Measurements from ENCODE around the gene DUOX1. TPM values are rescaled to one million over a fixed set of nuclear protein-coding genes. Genes with fewer than 3 reads are reported as not detected.
A peak's percentile ranks its signal among the peaks of the same experiment; 100 is the strongest.

DUOX1 gene
- polyA plus RNA-seq, 3 donors = 0.22 TPM; not detected in 2

DNA sequence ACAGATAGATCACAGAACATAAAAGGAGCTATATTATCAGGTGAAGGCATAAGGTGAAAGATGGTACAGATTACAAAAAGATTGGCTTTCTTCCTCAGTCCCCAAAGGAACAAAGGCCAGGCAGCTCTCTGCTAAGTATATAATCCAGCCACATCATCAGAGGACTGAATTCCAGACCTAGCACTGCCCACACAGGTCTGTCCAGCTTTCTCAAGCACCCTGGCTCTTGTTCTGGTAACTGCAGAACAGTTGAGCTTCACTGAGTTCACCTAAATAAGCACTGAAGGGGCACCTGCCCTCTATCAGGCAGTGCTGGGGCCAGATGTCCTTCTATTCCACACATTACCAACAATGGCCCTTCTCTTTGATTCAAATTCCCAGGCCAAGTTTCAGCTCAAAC, 6.4 kb upstream of the DUOX1 start:
- TF ChIP-seq, protein P1, sequence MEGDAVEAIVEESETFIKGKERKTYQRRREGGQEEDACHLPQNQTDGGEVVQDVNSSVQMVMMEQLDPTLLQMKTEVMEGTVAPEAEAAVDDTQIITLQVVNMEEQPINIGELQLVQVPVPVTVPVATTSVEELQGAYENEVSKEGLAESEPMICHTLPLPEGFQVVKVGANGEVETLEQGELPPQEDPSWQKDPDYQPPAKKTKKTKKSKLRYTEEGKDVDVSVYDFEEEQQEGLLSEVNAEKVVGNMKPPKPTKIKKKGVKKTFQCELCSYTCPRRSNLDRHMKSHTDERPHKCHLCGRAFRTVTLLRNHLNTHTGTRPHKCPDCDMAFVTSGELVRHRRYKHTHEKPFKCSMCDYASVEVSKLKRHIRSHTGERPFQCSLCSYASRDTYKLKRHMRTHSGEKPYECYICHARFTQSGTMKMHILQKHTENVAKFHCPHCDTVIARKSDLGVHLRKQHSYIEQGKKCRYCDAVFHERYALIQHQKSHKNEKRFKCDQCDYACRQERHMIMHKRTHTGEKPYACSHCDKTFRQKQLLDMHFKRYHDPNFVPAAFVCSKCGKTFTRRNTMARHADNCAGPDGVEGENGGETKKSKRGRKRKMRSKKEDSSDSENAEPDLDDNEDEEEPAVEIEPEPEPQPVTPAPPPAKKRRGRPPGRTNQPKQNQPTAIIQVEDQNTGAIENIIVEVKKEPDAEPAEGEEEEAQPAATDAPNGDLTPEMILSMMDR (IDR thresholded peaks at IDR 0.05) = no peak
- peaks cover 24 to 27% of the 10 kb centered on the region in 2 donors for H3K27me3 ChIP-seq (ENCODE audit: control insufficient read depth in 2 of 2, insufficient read depth in 2 of 2, low read length in 2 of 2)

DNA sequence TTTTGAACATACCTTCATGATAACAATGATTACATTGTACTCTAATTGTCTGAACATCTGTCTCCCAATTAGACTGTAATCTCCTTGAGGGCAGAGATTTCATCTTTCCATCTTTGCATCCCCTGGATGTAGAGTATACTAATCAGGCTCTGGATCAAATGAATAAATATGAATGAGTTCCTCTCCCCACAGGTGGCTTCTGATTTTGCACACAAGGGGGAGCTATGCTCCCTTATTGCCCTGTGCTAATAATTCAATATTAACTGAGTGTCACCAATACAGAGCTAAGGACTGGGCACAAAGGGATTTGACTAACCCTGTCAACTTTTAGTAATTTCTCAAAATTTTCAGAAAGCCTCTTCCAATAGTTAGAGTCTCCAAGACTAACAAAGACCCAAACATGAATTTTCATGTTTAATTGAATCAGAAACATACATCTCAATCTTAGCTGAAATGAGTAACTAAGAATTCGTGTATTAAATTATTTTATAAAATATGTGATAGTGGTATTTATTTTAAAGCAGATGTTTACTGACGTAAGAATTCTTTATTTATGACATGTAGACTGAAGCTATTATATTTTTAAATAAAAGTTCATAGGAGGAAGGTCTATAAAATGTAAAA, 3.1 kb upstream of the DUOX1 start:
- H3K27ac Mint-ChIP-seq = peak overlapping the region in 1 of 7 donors; percentile 0
- peak in 2 of 3 donors; percentile 20 to 36 for DNase-seq
- peaks cover 63 to 74% (median 64%) of the 10 kb centered on the region in 3 donors for H3K27me3 Mint-ChIP-seq (ENCODE audit: low read depth in 3 of 3)
- no peak overlapping the region for H3K4me3 ChIP-seq (replicated peaks in 1 of 3; ENCODE audit: low read depth in 2 of 3, low read length in 3 of 3)
- intact Hi-C loops (cut with micrococcal nuclease) = no loop called here
- H4K20me1 ChIP-seq (ENCODE audit: insufficient read depth, low read length) = no peaks in the 10 kb centered on the region
- H3K36me3 Mint-ChIP-seq = no peaks in the 10 kb centered on the region
- H3K27me3 ChIP-seq (ENCODE audit: control insufficient read depth in 2 of 2, insufficient read depth in 2 of 2, low read length in 2 of 2) = peaks cover 49 to 58% of the 10 kb centered on the region in 2 donors
- H3K9me3 ChIP-seq (replicated peaks in 1 of 2; ENCODE audit: control insufficient read depth in 1 of 2, insufficient read depth in 1 of 2, low read length in 2 of 2) = peaks cover 0 to 10% of the 10 kb centered on the region in 2 donors
- no peaks in the 10 kb centered on the region for H3K36me3 ChIP-seq (replicated peaks in 1 of 2; ENCODE audit: control insufficient read depth in 1 of 2, insufficient read depth in 2 of 2, low read length in 2 of 2)
- H3K4me1 ChIP-seq (ENCODE audit: control insufficient read depth in 1 of 2, insufficient read depth in 2 of 2, low read length in 2 of 2) = peaks cover 9 to 16% of the 10 kb centered on the region in 2 donors
- no peak overlapping the region for H2AFZ ChIP-seq (ENCODE audit: insufficient read depth, low read depth, low read length, poor library complexity, severe bottlenecking)
- H3K9ac ChIP-seq (ENCODE audit: insufficient read depth, low read length, poor library complexity, severe bottlenecking) = no peak overlapping the region
- H3K79me2 ChIP-seq (ENCODE audit: insufficient read depth, low read length) = no peaks in the 10 kb centered on the region
- TF ChIP-seq, protein P1 (IDR thresholded peaks at IDR 0.05) = peak; percentile 78
- WGBS (ENCODE audit: insufficient coverage) = no CpG with 5 or more reads among the region's 2 CpGs
- no peak overlapping the region for H3K4me3 Mint-ChIP-seq
- no peak overlapping the region for H3K27ac ChIP-seq (ENCODE audit: low read depth in 1 of 2, low read length in 2 of 2)
- H3K9me3 Mint-ChIP-seq = peaks cover 0 to 12% (median 2%) of the 10 kb centered on the region in 7 donors
- H3K4me2 ChIP-seq (replicated peaks; ENCODE audit: extremely low read depth, low read length, poor library complexity, severe bottlenecking) = no peak overlapping the region
- peaks cover 15% of the 10 kb centered on the region for H3K4me1 Mint-ChIP-seq

More for the DNA sequence above, 6.4 kb upstream of the DUOX1 start:
- H2AFZ ChIP-seq (ENCODE audit: insufficient read depth, low read depth, low read length, poor library complexity, severe bottlenecking) = no peak overlapping the region
- H3K4me2 ChIP-seq (replicated peaks; ENCODE audit: extremely low read depth, low read length, poor library complexity, severe bottlenecking) = no peak overlapping the region
- no peak overlapping the region for H3K4me3 ChIP-seq (replicated peaks in 1 of 3; ENCODE audit: low read depth in 2 of 3, low read length in 3 of 3)
- H4K20me1 ChIP-seq (ENCODE audit: insufficient read depth, low read length) = no peaks in the 10 kb centered on the region
- intact Hi-C loops (cut with micrococcal nuclease) = loop anchor here in 1 of 2 donors (5.0 kb wide), 1 partner anchor 84 kb away; no protein-coding TSS in a partner anchor
- Mint-ChIP-seq H3K4me3 (no peak overlapping the region), H3K4me1 (peaks cover 6% of the 10 kb centered on the region), H3K27me3 (ENCODE audit: low read depth in 3 of 3) (peaks cover 34 to 51% (median 42%) of the 10 kb centered on the region in 3 donors), H3K36me3 (no peaks in the 10 kb centered on the region), H3K9me3 (peaks cover 0 to 4% (median 0%) of the 10 kb centered on the region in 7 donors), H3K27ac (no peak overlapping the region)
- no peaks in the 10 kb centered on the region for H3K79me2 ChIP-seq (ENCODE audit: insufficient read depth, low read length)
- no peak overlapping the region for H3K27ac ChIP-seq (ENCODE audit: low read depth in 1 of 2, low read length in 2 of 2)
- H3K9ac ChIP-seq (ENCODE audit: insufficient read depth, low read length, poor library complexity, severe bottlenecking) = no peak overlapping the region
- H3K4me1 ChIP-seq (ENCODE audit: control insufficient read depth in 1 of 2, insufficient read depth in 2 of 2, low read length in 2 of 2) = peaks cover 0 to 5% of the 10 kb centered on the region in 2 donors
- no peak for DNase-seq
- H3K36me3 ChIP-seq (replicated peaks in 1 of 2; ENCODE audit: control insufficient read depth in 1 of 2, insufficient read depth in 2 of 2, low read length in 2 of 2) = no peaks in the 10 kb centered on the region
- H3K9me3 ChIP-seq (replicated peaks in 1 of 2; ENCODE audit: control insufficient read depth in 1 of 2, insufficient read depth in 1 of 2, low read length in 2 of 2) = no peaks in the 10 kb centered on the region

All from CD14-positive monocyte (primary cell).